ENCODE results near the gene EI24. TPM values are rescaled to one million over a fixed set of nuclear protein-coding genes. Genes with fewer than 3 reads are reported as not detected.

The EI24 gene
- total RNA-seq, 4 donors from 2014 or later = 59.8 to 88.5 (median 76.1) TPM

- no peak overlapping the region for H3K27ac ChIP-seq
- H3K4me1 ChIP-seq = peaks cover 0 to 10% (median 4%) of the 10 kb centered on the region in 4 donors
- WGBS, 2 donors = 91 to 100% methylated on average over 1 of the region's 1 CpG
- H3K36me3 ChIP-seq = peaks cover 0 to 32% (median 0%) of the 10 kb centered on the region in 3 donors
- no peaks in the 10 kb centered on the region for H3K9me3 ChIP-seq
- no peak overlapping the region for H3K4me3 ChIP-seq
- TF ChIP-seq EP300 (IDR thresholded peaks at IDR 0.05) (no peak), POLR2A (IDR thresholded peaks at IDR 0.05) (no peak), CTCF (IDR thresholded peaks at IDR 0.05) (no peak)
- DNase-seq (ENCODE audit: low spot score in 2 of 2) = no peak
- H3K27me3 ChIP-seq = no peaks in the 10 kb centered on the region
Measured at GRCh38 chr11:125587480-125587879, 18.2 kb downstream of the EI24 start.

DNA sequence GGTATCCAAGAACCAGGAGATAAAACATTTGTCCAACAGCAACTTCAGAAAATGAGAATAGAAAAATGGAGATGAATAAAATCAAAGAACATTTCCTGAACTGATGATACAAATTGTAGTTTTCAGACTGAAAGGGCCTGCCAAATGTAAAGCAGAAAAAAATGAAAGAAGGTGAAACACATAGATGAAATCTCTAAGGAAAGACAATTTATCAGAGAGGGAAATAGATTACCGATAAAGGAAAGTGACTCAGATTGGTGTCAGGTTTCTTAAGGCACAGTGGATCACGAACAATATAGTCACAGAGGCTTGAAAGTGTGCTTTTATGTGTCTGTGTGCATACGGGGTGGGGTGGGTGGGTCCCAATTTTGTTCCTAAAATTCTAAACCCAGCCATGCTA, 19.2 kb downstream of the EI24 start:
- no peak for DNase-seq (ENCODE audit: low spot score in 2 of 2)

GRCh38 chr11:125591649-125592304, 22.5 kb downstream of the EI24 start:
- TF ChIP-seq EP300 (IDR thresholded peaks at IDR 0.05) = no peak
- no peak for TF ChIP-seq POLR2A (IDR thresholded peaks at IDR 0.05)
- no peak for TF ChIP-seq CTCF (IDR thresholded peaks at IDR 0.05)
- H3K9me3 ChIP-seq = no peaks in the 10 kb centered on the region
- 1 to 2% methylated on average over 29 to 30 of the region's 30 CpGs for WGBS, 2 donors
- peaks cover 0 to 44% (median 13%) of the 10 kb centered on the region in 4 donors for H3K4me1 ChIP-seq
- no peaks in the 10 kb centered on the region for H3K27me3 ChIP-seq
- H3K27ac ChIP-seq = peak overlapping the region; percentile 88 to 99 (median 94)
- peaks cover 0 to 10% (median 0%) of the 10 kb centered on the region in 3 donors for H3K36me3 ChIP-seq
- H3K4me3 ChIP-seq = peak overlapping the region; percentile 60 to 87 (median 71)
- DNase-seq (ENCODE audit: low spot score in 2 of 2) = peak in 1 of 2 donors; percentile 22

More for the DNA sequence above, 19.2 kb downstream of the EI24 start:
- Histone ChIP-seq H3K27me3 (no peaks in the 10 kb centered on the region), H3K36me3 (peaks cover 0 to 22% (median 0%) of the 10 kb centered on the region in 3 donors), H3K27ac (no peak overlapping the region), H3K9me3 (no peaks in the 10 kb centered on the region), H3K4me3 (no peak overlapping the region), H3K4me1 (peaks cover 0 to 13% (median 4%) of the 10 kb centered on the region in 4 donors)
- 50 to 52% methylated on average over 3 of the region's 3 CpGs for WGBS, 2 donors
- TF ChIP-seq POLR2A (IDR thresholded peaks at IDR 0.05) (no peak), CTCF (IDR thresholded peaks at IDR 0.05) (no peak), EP300 (IDR thresholded peaks at IDR 0.05) (no peak)

- peak within 1 kb of the TSS; percentile 67 to 100 (median 84) for H3K4me3 ChIP-seq
- H3K36me3 ChIP-seq = peaks cover 0 to 18% (median 0%) of the 10 kb centered on the region in 3 donors
- TF ChIP-seq CTCF (IDR thresholded peaks at IDR 0.05) (peak in 1 of 5 experiments; percentile 46), EP300 (IDR thresholded peaks at IDR 0.05) (peak; percentile 91 to 99), POLR2A (IDR thresholded peaks at IDR 0.05) (peak; percentile 93 to 94)
- no peaks in the 10 kb centered on the region for H3K9me3 ChIP-seq
- no peaks in the 10 kb centered on the region for H3K27me3 ChIP-seq
- 0% methylated on average over 50 of the region's 55 CpGs for WGBS, 2 donors
- DNase-seq (ENCODE audit: low spot score in 2 of 2) = peak; percentile 98 to 99
- peaks cover 0 to 45% (median 13%) of the 10 kb centered on the region in 4 donors for H3K4me1 ChIP-seq
- H3K27ac ChIP-seq = peak within 1 kb of the TSS; percentile 88 to 99 (median 94)
Measured at GRCh38 chr11:125592305-125593113, 23.2 kb downstream of the EI24 start, which contains the start of gene STT3A. TSS of gene STT3A (plus strand) at chr11:125592852. CDS start at chr11:125595916, 3,064 bp downstream.

All from tibial nerve (tissue), 4 donors.